GM19328 (cell line): ENCODE data around the gene TLCD5.
A peak's percentile ranks its signal among the peaks of the same experiment; 100 is the strongest.

Experiments
- ATAC-seq: cut with Tn5 transposase; IDR thresholded peaks from one replicate; pipeline ENCODE4 v1.9.1; 2021; ENCODE audit warnings: mild to moderate bottlenecking, moderate library complexity; ENCODE audit not compliant: unreplicated experiment

TLCD5 gene

DNA sequence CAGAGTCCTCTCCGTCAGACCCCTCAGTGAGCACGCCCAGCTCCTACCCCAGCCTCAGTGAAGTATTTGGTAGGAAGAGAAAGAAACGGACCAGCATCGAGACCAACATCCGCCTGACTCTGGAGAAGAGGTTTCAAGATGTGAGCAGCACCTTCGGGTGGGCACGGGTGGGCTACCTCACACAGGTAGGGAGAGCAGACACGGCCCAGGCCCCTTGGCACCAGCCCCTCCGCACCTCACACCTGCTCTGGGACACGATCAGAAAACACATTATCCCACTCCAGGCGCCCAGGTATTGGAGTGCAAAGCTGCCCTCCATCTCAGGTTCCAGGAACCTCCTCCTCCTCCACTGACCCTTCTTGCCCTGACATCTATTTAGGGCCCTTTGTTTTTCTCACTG lies 17.6 kb upstream of the TLCD5 start:
- ATAC-seq, result no peak

DNA sequence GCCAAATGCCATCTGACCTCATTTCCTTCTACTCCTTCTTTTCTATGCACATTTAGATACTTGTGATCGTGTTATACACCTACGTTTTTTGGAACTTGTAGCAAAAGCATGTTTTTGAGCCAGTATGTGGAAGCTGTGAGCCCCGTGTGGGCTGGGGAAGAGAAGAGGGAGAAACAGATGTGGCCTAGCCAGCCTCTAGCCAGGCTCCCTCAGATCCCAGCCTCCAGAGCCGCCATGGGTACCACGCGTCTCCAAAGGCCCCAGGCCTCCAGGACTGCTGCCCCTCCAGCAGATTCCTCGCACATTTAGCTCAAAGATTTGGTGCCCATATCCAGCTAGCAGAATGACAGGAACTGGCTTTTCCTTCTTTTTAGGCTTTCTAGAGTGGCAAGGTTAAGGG lies 17.0 kb upstream of the TLCD5 start:
- ATAC-seq, result no peak

DNA sequence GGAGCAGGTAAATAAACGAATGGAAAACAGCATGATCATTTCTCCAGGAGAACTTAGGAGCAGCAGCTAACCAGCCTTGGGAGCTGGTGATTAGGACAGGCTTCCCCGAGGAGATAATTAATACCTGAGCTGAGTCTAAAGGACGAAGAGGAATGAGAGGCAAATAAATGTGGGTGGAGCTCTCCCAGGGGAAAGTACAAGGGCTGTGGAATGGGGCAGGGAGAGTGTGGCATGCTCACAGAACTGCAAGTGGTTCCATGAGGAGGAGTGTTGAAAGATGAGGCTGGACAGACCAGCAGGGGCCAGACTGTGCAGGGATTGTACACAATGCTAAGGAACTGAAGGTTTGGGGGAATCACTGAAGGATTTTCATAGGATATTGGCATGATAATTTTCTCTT lies 14.2 kb upstream of the TLCD5 start:
- no peak for ATAC-seq

DNA sequence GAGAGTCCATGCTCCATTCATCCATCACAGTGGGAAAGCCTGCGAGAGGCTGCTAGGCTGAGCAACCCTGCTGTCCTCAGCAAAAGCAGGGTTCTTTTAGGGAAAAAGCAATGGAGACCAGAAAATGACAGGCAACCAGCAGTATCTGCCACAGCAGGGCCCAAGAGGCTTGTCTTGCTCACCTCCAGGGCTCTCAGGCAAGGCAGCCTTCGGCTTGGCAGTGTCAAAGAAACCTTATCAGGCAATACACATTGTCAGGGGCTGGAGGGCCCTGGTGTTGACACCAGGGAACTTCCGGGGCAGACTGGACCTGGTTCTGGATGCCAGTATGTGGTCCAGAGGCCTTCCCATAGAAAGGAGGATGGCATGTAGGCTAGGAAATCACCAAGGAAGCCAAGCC lies 10.2 kb upstream of the TLCD5 start:
- no peak for ATAC-seq

DNA sequence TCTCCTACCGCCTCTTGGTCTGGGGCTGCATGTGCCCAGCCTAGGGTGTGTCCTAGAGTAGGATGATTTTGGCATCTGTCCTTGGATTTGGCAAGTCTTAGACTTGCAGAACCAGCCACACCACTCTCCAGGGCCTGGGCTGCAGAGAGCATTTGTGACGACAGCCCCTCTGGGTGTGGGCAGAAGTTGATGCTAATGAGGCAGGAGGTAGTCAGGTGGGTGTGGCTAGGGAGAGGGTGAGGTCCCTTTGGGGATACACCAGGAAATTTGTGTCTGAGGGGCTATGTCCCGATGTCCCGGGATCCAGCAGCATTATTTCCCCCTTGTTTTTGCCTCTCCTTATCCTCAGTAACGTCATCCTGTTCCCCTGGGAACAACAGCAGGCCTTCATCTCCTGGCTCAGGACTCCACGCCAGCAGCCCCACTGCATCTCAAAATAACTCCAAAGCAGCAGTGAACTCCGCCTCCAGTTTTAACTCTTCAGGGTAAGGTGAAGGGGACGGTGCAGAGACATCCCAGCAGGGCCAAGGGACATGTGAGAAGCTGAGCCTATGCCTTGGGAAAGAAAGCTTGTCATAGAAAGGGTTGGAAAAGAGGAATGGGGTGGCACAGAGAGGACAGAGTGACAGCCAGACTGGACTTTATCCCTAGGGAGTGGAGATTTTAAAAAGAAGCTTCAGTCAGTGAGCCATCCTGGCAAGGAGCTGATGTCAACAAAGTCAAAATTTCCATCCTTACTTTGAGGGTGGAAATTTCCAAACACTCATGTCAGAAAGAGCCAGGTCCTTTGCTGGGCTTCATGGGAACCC lies 8.0 kb upstream of the TLCD5 start:
- no peak for ATAC-seq

DNA sequence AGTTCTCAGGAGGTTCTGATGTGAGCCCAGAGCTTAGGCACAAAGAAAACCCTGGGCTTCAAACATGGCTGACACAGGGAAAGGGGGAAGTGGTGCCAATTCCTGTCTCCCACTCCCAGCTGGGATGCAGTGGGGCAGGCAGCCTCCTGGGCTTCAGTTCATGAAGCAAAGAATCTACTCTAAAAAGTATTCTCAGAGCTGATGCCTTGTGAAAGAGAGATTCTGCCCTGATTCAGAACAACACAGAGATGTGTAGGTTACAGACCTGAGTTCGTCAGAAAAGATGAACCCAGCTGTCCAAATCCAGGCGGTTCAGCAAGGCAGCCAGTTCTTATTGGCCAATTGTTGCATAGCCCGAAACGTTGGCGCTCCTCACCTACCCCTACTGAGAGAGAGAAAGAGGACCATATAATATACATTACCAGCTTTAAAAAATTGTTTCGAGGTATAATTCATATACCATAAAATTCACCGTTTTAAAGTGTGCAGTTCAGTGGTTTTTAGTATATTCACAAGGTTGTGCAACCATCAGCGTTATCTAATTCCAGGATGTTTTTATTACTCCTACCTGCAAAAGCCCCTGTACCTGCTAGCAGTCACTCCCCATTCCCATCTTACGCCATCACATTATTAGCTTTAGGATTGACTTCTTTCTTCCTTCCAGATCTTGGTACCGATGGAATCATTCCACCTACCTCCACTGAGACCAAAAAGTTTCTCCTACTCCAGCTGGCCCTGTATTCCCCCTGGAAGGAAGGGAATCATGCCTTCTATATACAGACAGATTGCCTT lies 7.2 kb upstream of the TLCD5 start:
- no peak for ATAC-seq

DNA sequence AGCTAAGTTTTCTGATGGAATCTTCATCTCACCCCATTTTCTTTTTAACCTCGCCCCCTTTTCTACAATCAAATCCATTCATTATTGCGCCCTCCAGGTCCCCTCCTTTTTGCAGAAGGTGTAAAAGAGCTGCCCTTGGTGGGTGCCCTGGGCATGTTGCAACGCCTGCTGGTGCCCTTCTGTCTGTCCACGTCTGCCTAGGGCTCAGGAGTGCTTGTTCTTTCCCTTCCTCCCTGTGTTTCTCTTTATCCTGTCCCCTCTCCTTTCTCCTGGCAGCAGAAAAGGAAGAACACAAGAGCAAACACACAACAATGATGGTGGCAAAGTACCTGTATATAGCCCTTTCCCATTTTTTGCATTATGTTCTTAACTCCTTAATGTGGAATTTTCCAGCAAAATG lies 6.2 kb upstream of the TLCD5 start:
- ATAC-seq, result no peak

DNA sequence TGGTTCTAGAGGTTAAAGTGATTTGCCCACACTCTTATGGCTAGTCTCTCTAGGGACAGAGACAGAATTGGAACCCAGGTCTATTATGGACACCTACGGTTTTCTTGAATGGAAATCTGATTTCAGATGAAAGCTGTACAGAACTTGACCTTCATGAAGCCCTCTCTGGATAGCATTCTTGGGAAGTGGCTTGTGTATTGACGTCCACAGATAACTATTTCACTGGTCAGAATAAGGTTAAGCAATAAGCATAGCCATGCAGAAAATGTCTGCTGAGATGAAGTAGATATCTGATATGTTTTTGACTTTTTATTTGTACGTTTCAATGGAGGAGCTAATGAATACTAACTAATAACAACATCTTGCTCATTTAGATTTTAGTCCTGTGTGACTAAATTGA lies 1.1 kb downstream of the TLCD5 start:
- ATAC-seq, result no peak

DNA sequence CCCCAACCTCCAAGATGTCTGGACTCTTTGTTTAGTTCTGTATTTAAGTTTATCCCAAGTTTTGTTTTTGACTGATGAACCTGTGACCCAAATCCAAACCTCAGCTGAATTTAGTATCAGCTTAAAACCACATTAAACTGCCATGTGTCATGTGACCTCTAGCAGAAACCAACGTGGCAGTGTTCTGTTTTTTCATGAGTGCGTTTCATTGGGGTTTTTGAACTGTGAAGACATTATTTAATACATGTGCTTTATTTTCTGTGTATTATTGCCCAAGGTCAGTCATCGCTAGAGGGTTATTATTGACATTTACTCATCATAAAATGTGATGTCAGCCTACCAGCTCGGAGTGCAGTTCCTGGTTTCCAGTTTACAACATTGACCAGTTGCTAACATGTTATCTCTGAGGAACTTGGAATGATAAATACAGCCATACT lies 1.8 kb downstream of the TLCD5 start:
- no peak for ATAC-seq

DNA sequence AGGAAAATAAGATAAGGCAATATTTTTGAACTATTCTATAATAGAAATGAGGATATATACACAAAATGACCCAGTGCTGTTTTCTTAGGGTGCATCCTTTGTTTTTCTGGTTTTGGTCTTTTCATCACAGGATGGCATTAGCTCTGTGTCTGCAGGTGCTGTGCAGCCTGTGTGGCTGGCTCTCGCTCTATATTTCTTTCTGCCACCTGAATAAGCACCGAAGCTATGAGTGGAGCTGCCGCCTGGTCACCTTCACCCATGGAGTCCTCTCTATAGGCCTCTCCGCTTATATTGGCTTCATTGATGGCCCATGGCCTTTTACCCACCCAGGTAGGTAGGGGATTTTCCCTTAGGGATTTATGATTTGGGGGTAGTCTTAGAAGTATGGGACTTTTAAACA lies 2.2 kb downstream of the TLCD5 start:
- ATAC-seq, result no peak

DNA sequence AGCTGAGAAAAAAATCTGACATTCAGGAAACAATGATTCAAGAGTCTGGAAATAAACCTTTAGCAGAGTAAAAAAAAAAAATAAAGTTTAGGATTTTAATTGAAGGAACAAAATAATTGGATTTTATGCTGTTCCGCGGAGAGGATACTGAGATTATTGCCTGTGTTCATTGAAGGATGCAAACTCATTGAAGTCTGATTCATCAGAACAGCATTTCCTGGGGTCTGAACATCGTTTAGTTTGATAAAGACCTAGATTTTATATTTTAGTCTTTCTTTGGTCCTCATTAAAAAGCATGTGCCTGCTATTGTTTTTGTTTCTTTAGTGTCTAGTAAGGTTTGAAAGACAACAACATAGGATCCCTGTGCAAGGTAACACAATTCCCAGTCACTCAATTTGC lies 4.5 kb downstream of the TLCD5 start:
- ATAC-seq, result no peak

DNA sequence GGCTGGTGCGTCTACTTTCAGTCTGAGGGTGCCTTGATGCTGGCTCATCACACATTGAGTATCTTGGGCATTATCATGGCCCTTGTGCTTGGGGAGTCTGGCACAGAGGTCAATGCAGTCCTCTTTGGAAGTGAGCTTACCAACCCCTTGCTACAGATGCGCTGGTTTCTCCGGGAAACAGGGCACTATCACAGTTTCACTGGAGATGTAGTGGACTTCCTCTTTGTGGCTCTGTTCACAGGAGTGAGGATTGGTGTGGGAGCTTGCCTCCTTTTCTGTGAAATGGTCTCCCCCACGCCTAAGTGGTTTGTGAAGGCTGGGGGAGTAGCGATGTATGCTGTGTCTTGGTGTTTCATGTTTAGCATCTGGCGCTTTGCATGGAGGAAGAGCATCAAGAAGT lies 4.9 kb downstream of the TLCD5 start:
- ATAC-seq, result no peak

DNA sequence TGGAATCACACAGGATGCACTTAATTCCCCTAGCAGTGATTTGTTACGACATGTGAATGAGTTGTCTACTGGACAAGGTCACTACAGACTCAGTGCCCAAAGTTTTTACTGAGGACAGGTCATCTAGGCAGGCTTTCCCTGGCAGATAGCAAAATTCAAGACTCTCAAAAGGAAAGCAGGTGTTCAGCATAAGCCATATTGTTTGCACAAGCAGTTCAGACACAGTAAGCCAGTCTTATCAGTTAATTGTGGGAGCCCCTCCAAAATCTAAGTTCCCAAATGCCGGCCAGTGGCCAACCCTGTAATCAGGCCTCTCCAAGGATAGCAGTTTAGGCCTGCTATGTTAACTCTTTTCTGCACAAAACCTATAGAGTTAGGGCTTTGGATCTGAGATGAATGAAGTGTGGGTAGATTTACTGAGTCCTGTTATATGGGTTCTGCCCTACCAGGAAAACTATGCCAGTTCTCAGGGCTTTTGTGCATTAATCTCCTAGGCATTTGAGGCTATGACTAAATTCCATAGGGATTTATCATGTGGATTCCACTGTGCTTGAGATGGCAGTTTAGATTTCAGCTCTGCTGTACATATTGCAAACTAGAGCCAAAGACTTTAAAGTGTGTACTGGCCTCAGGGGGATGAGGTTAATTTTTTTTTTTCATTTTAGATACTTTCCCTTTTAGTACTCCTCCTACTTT lies 6.3 kb downstream of the TLCD5 start:
- no peak for ATAC-seq

DNA sequence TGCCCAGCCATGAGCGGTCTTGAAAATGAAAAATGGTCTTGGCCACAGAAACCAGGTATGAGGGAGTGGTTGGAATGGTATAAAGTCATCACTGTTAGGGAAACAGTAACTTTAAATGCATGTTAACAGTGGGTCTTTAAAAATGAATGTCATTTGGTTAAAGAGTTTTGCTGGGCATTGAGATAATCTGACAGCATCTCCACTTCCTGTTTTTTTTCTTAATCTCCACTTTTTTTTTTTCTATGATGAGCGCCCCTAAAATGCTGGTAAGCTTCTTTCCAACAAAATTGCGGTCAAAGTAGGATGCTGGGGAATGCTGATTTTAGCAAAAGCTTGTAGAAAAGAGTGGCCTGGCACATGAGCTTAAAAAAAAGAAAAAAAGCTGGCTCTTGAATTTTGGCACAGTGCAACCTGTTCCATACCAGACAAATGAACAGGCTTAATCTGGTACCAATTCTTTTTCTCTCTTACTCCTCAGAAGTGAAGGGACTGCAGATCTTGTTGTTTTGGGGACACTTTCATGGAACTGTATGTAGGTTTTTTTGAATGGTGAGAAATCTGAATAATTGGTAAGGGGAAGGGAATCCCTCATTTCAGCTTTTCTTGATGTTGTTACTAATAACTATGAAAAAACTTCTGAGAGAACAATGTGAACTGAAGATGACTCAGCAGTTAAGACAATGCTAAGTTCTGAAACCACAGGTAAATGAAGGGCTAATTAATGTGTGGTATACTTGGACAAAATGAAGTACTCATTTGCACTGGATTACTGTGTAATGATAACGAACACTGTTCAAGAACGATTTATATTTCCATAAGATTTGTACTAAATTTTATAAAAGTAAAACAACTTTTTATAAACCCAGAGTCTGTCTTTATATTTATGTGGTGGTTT lies 8.0 kb downstream of the TLCD5 start:
- ATAC-seq, result no peak

DNA sequence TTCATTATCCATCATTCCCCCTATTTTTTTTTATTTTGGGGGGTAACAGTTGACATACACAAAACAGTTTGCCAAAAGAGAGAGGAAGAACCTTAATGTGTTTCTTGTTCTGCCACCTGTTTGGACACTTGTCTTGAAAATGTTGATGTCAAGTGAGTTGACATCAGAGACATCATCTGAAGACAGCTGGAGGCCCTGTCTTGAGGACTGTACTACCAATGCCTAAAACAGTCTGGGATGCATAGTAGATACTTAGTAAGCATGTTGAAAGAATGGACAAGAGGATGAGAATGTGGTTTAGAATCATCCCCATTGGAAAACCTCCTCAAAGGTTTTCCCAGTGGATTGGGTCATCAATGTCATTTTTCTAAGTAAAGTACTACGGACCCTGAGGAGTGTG lies 8.7 kb downstream of the TLCD5 start:
- no peak for ATAC-seq

DNA sequence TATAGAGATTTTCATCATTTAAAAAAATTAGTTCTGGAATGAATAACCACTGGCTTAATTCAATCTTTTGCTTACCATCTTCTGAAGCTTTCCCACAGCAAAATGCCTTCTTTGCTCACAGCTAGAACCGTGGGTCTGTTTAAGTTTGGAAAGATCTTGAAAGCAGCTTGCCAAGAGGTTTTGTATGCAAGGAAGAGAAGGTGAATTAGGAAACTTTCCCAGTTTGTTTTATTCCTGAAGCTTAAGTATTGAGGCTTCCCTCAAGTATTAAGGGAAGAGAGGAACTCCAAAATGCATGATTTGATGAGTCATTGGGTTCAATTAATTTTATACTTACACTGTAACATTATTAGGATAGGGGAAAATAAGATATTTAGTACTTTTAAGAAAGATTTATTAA lies 9.2 kb downstream of the TLCD5 start:
- ATAC-seq, result no peak

DNA sequence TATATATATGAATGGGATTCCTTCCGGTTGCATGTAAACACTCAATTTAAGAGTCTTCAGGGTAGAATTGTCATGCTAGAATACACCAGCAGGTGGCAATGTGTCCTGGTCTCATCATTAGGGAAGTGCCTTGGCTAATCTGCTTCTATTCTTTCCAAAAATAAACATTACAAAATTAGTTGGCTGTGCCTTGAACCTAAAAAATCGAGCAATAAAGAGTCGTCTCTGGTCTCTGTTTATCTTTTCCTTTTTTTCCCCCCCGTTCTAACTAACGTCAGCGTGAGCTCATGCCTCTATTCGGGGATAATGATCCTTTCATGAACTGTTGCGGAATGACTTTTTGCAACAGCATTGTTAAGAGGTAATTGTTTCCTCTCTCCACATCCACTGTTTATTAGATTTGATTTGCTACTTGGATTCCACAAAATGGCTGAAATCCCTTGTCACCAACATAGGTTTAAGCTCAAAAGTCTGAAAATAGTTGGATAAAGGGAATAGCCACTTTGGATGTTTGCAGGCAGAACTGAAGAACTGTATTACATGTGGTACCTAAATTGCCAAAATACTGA lies 9.9 kb downstream of the TLCD5 start:
- no peak for ATAC-seq

DNA sequence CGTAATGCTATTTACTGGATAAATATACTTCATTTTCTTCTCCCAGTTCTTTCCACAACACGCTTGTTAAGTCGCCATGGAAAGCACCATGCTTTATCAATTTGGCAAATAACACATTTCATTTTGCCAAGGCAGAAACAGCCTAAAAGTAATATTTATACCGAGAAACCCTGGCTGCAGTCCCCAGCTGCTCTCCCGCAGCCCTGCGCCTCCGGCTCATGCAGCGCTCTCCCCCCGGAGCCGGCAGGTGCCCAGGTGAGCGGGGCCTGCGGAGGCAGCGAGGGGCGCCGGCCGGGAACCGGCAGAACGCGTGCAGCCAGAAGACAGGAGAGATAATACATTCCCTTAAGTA lies 10.4 kb downstream of the TLCD5 start:
- peak; percentile 10 for ATAC-seq

DNA sequence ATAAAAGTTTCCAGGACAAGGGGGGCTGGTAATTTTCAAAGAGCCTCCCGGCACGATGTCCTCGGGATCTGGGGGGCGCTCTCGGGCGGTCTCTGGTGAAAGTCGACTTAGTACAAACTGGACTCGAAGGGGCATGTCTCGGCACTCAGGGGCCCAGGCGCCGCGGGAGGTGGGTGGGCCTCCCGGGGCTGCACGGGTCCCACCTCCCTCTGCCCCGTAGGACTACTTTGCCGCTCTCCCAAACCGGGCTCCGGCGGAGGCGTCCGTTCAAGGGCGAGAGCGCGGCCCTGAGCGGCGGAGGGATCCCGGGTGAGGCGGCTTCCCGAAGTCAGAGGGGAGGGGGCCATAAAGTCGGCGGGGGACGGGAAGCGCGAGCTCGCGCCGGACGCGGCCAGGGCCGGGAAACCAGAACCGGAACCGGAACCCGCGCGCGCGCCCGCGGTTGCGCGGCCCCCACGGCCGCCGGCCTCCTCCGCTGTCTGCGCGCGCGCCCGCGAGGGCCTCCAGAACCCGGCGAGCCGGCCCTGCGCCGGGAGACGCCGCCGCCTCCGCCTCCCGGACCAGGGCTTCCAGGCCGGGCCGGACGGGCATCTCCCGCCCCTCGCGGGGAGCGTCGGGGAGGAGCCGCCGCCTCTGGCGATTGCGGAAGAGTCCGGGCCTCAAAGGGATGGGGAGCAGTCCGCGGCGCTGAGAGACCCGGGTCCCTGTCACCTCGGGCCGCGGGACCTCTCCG lies 11.0 kb downstream of the TLCD5 start, which contains the start of gene ARHGEF12:
ARHGEF12 (plus strand) TSS at position 506 of the 733 bp plus-strand sequence. CDS start 831 bp downstream, outside the sequence.
- ATAC-seq, result peak; percentile 58
